Body of pancreas (tissue), 4 donors: ENCODE data around the gene SP9. TPM values are rescaled to one million over a fixed set of nuclear protein-coding genes. Genes with fewer than 3 reads are reported as not detected.
"Not testable (repeated sequence)": the region's sequence is repeated elsewhere in the genome, so short reads cannot be mapped to it uniquely, and the experiment has no call there.

Experiments
- ATAC-seq: fragments of 150-250 bp; one replicate; pipeline ENCODE4 v1.9.1; 2016
- DNase-seq, 4 donors: peaks; one replicate each; pipeline ENCODE4 v3.0.0-alpha.2; 2019
- H3K27ac ChIP-seq, 4 donors: fragments of 200-600 bp; sonication (generic); 1 replicate in 3 of 4; 2 replicates in 1 of 4; pipeline versions ENCODE4 v1.5.1 to v1.6.1; 2016 to 2019; ENCODE audit warnings: mild to moderate bottlenecking in 1 of 4, mixed read lengths in 1 of 4, moderate library complexity in 1 of 4
- H3K27me3 ChIP-seq, 2 donors: fragments of 200-600 bp; sonication (generic); one replicate each; pipeline ENCODE4 v1.6.0; 2016; ENCODE audit warnings: mild to moderate bottlenecking in 1 of 2
- H3K36me3 ChIP-seq, 2 donors: fragments of 200-600 bp; sonication (generic); replicated peaks in 1 of 2; 2 replicates each; pipeline ENCODE4 v1.5.1; 2016; ENCODE audit warnings: low read depth in 2 of 2; ENCODE audit not compliant: insufficient read depth in 1 of 2
- H3K4me1 ChIP-seq: fragments of 200-600 bp; sonication (generic); one replicate; pipeline ENCODE4 v1.6.0; 2016
- H3K4me3 ChIP-seq, 2 donors: fragments of 200-600 bp; sonication (generic); 1 replicate in 1 of 2; 2 replicates in 1 of 2; pipeline ENCODE4 v1.5.1; 2016 to 2019
- H3K9me3 ChIP-seq, 3 donors: fragments of 200-600 bp; sonication (generic); 1 replicate in 2 of 3; 2 replicates in 1 of 3; pipeline ENCODE4 v1.5.1; 2016
- POLR2A ChIP-seq, 3 donors: fragments of 450-650 bp; IDR thresholded peaks; one replicate each; pipeline ENCODE4 v1.6.1; 2016; ENCODE audit warnings: antibody characterized with exemption in 3 of 3, mild to moderate bottlenecking in 2 of 3
- WGBS, 2 donors: methylation state at CpG; one replicate each; pipeline ENCODE4 v1.1.5; 2017; 5-methylcytosine and 5-hydroxymethylcytosine counted together
- intact Hi-C: fragments of 100-400 bp; cut with DNase I; formaldehyde crosslinking; loops from one replicate; pipeline ENCODE4 v1.15.1; 2023
- total RNA-seq, 2 donors: library from RNA; depleted of rRNA; stranded (reverse); fragments of >200 nt; gene quantifications; one replicate each; pipeline ENCODE4 v1.1.0, GENCODE V29; 2016
- TF ChIP-seq, protein P1 (sequence below), 7 experiments: fragments of 450-650 bp in 4 of 7; fragments of 200-600 bp in 3 of 7; sonication (generic) in 3 of 7; IDR thresholded peaks; one replicate each; pipeline ENCODE4 v1.5.1; 2016 to 2019; ENCODE audit warnings: antibody characterized with exemption in 7 of 7

SP9 gene
- total RNA-seq, 2 donors from 2014 or later = not detected

GRCh38 chr2:174353004-174353403 lies 18.2 kb downstream of the SP9 start:
- no peak for DNase-seq
- no peak for ATAC-seq
- 97 to 100% methylated on average over 1 of the region's 1 CpG for WGBS, 2 donors
- Histone ChIP-seq H3K4me3 (no peak overlapping the region), H3K36me3 (peaks cover 3 to 4% of the 10 kb centered on the region in 2 donors), H3K9me3 (no peaks in the 10 kb centered on the region), H3K27me3 (no peaks in the 10 kb centered on the region), H3K27ac (no peak overlapping the region), H3K4me1 (no peaks in the 10 kb centered on the region)
- TF ChIP-seq POLR2A (IDR thresholded peaks at IDR 0.05) = no peak
- TF ChIP-seq, protein P1, sequence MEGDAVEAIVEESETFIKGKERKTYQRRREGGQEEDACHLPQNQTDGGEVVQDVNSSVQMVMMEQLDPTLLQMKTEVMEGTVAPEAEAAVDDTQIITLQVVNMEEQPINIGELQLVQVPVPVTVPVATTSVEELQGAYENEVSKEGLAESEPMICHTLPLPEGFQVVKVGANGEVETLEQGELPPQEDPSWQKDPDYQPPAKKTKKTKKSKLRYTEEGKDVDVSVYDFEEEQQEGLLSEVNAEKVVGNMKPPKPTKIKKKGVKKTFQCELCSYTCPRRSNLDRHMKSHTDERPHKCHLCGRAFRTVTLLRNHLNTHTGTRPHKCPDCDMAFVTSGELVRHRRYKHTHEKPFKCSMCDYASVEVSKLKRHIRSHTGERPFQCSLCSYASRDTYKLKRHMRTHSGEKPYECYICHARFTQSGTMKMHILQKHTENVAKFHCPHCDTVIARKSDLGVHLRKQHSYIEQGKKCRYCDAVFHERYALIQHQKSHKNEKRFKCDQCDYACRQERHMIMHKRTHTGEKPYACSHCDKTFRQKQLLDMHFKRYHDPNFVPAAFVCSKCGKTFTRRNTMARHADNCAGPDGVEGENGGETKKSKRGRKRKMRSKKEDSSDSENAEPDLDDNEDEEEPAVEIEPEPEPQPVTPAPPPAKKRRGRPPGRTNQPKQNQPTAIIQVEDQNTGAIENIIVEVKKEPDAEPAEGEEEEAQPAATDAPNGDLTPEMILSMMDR (IDR thresholded peaks at IDR 0.05) = no peak
- intact Hi-C loops = no loop called here

DNA sequence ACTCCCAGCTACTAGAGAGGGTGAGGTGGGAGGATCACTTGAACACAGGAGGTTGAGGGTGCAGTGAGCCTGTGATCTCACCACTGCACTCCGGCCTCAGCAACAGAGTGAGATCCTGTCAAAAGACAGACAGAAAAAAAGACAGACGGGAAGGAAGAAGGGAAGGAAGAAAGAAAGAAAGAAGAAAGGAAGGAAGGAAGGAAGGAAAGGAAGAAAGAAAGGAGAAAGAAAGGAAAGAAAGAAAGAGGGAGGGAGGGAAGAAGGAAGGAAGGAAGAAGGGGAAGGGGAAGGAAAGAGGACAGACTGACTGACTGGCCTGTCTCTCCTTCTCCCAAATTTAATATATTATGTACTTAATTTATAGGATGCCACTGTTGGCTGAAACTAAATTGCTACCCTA lies 21.6 kb downstream of the SP9 start:
- DNase-seq (no peak), ATAC-seq (no peak)
- WGBS, 2 donors = 91 to 97% methylated on average over 2 of the region's 2 CpGs
- Histone ChIP-seq H3K36me3 (peaks cover 0 to 1% of the 10 kb centered on the region in 2 donors), H3K9me3 (no peaks in the 10 kb centered on the region), H3K27ac (no peak overlapping the region), H3K4me1 (no peaks in the 10 kb centered on the region), H3K27me3 (no peaks in the 10 kb centered on the region), H3K4me3 (no peak overlapping the region)
- intact Hi-C loops = no loop called here
- TF ChIP-seq, protein P1 (IDR thresholded peaks at IDR 0.05) = no peak
- no peak for TF ChIP-seq POLR2A (IDR thresholded peaks at IDR 0.05)

DNA sequence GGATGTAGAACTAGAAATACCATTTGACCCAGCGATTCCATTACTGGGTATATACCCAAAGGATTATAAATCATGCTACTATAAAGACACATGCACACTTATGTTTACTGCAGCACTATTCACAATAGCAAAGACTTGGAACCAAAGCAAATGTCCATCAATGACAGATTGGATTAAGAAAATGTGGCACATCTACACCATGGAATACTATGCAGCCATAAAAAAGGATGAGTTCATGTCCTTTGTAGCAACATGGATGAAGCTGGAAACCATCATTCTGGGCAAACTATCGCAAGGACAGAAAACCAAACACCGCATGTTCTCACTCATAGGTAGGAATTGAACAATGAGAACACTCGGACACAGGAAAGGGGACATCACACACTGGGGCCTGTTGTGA lies 24.9 kb downstream of the SP9 start:
- H3K4me3 ChIP-seq, DNase-seq, intact Hi-C loops, ATAC-seq, H3K4me1 ChIP-seq, H3K27me3 ChIP-seq, H3K27ac ChIP-seq, H3K36me3 ChIP-seq: not testable (repeated sequence)
- 97 to 98% methylated on average over 4 of the region's 4 CpGs for WGBS, 2 donors
- H3K9me3 ChIP-seq = peaks cover 0 to 10% (median 0%) of the 10 kb centered on the region in 3 donors

GRCh38 chr2:174362949-174363348 lies 28.2 kb downstream of the SP9 start:
- TF ChIP-seq POLR2A (IDR thresholded peaks at IDR 0.05) = no peak
- TF ChIP-seq, protein P1 (IDR thresholded peaks at IDR 0.05) = no peak
- intact Hi-C loops = no loop called here
- 40 to 54% methylated on average over 1 of the region's 1 CpG for WGBS, 2 donors
- Histone ChIP-seq H3K4me3 (no peak overlapping the region), H3K27ac (peak overlapping the region in 2 of 4 donors; percentile 42 to 56), H3K4me1 (no peaks in the 10 kb centered on the region), H3K9me3 (peaks cover 0 to 10% (median 0%) of the 10 kb centered on the region in 3 donors), H3K27me3 (no peaks in the 10 kb centered on the region), H3K36me3 (peaks cover 0 to 2% of the 10 kb centered on the region in 2 donors)
- peak in 2 of 4 donors; percentile 23 to 37 for DNase-seq
- peak; percentile 75 for ATAC-seq

- ATAC-seq, DNase-seq, intact Hi-C loops, H3K36me3 ChIP-seq, H3K4me1 ChIP-seq, H3K27me3 ChIP-seq, H3K4me3 ChIP-seq: not testable (repeated sequence)
- WGBS, 2 donors = 90 to 97% methylated on average over 6 of the region's 6 CpGs
- peak overlapping the region in 2 of 4 donors; percentile 42 to 56 for H3K27ac ChIP-seq
- H3K9me3 ChIP-seq = peaks cover 0 to 10% (median 0%) of the 10 kb centered on the region in 3 donors
Observed at GRCh38 chr2:174363492-174364225, 28.9 kb downstream of the SP9 start.

DNA sequence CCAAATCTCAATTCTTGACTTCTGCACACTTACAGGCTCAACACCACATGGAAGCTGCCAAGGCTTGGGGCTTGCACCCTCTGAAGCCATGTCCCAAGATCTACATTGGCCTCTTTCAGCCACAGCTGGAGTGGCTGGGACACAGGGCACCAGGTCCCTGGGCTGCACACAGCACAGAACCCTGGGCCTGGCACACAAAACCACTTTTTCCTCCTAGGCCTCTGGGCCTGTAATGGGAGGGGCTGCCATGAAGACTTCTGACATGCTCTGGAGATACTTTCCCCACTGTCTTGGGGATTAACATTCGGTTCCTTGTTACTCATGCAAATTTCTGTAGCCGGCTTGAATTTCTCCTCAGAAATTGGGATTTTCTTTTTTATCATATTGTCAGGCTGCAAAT lies 29.9 kb downstream of the SP9 start:
- H3K4me1 ChIP-seq = no peaks in the 10 kb centered on the region
- WGBS, 2 donors = 96 to 100% methylated on average over 2 of the region's 2 CpGs
- H3K9me3 ChIP-seq = peaks cover 0 to 10% (median 0%) of the 10 kb centered on the region in 3 donors
- no peak overlapping the region for H3K4me3 ChIP-seq
- no peaks in the 10 kb centered on the region for H3K27me3 ChIP-seq
- H3K27ac ChIP-seq = no peak overlapping the region
- TF ChIP-seq POLR2A (IDR thresholded peaks at IDR 0.05) = no peak
- TF ChIP-seq, protein P1 (IDR thresholded peaks at IDR 0.05) = no peak
- no peak for ATAC-seq
- H3K36me3 ChIP-seq = peaks cover 0 to 2% of the 10 kb centered on the region in 2 donors
- DNase-seq = no peak
- intact Hi-C loops = no loop called here
